Measurements from ENCODE around the gene CEACAM19.

- TF ChIP-seq CTCF (IDR thresholded peaks at IDR 0.05) = no peak
- TF ChIP-seq POLR2A (IDR thresholded peaks at IDR 0.05) = no peak
- TF ChIP-seq EP300 (IDR thresholded peaks at IDR 0.05) = no peak
These were observed 10.9 kb downstream of the CEACAM19 start for GRCh38 chr19:44681992-44682790.

Measured in ovary (tissue), 3 donors.